Lung (tissue), 12 donors: Measurements from ENCODE around the gene E2F2. TPM values are rescaled to one million over a fixed set of nuclear protein-coding genes. Genes with fewer than 3 reads are reported as not detected.

ENCODE experiments used
- ATAC-seq: fragments of 200-7000 bp; cut with Tn5 transposase; one replicate; pipeline ENCODE4 v1.9.1; 2020; ENCODE audit warnings: moderate number of reproducible peaks; ENCODE audit not compliant: insufficient read depth, low FRiP score
- DNase-seq, 3 donors: peaks; one replicate each; pipeline ENCODE4 v3.0.0-alpha.2; 2013 to 2017
- H3K27ac ChIP-seq, 2 donors: one replicate each; pipeline ENCODE4 v1.5.1; 2013; ENCODE audit warnings: mild to moderate bottlenecking in 2 of 2, moderate library complexity in 2 of 2, control low read depth in 1 of 2, inconsistent platforms in 1 of 2, low read depth in 1 of 2, low read length in 1 of 2
- H3K27me3 ChIP-seq, 3 donors: one replicate each; pipeline ENCODE4 v1.5.1; 2013; ENCODE audit warnings: low read length in 2 of 3; ENCODE audit not compliant: control insufficient read depth in 3 of 3, insufficient read depth in 3 of 3
- H3K36me3 ChIP-seq, 4 donors: one replicate each; pipeline ENCODE4 v1.5.1; 2013; ENCODE audit warnings: low read length in 4 of 4, mild to moderate bottlenecking in 1 of 4, moderate library complexity in 1 of 4; ENCODE audit not compliant: control insufficient read depth in 4 of 4, insufficient read depth in 4 of 4
- H3K4me1 ChIP-seq, 5 donors: one replicate each; pipeline ENCODE4 v1.5.1; 2013; ENCODE audit warnings: low read length in 5 of 5, mild to moderate bottlenecking in 2 of 5, moderate library complexity in 1 of 5; ENCODE audit not compliant: control insufficient read depth in 5 of 5, insufficient read depth in 5 of 5
- H3K4me3 ChIP-seq: one replicate; pipeline ENCODE4 v1.5.1; 2013; ENCODE audit warnings: mild to moderate bottlenecking, control low read depth, moderate library complexity
- H3K9ac ChIP-seq, 2 donors: one replicate each; pipeline ENCODE4 v1.5.1; 2013; ENCODE audit warnings: low read length in 2 of 2, control low read depth in 1 of 2; ENCODE audit not compliant: insufficient read depth in 1 of 2
- H3K9me3 ChIP-seq, 4 donors: one replicate each; pipeline ENCODE4 v1.5.1; 2013; ENCODE audit warnings: low read length in 3 of 4, mild to moderate bottlenecking in 1 of 4, moderate library complexity in 1 of 4; ENCODE audit not compliant: control insufficient read depth in 4 of 4, insufficient read depth in 3 of 4
- WGBS, 2 donors: extraction: QIAGEN DNeasy Blood & Tissue Kit; methylation state at CpG; one replicate each; pipeline ENCODE4 v1.1.7; 2013; 5-methylcytosine and 5-hydroxymethylcytosine counted together
- polyA plus RNA-seq, 2 donors: library from polyadenylated mRNA; stranded (reverse); fragments of 200-250 nt; gene quantifications; one replicate each; pipeline ENCODE4 v1.2.1, GENCODE V29; 2013
- total RNA-seq, 2 donors: library from RNA; depleted of rRNA in 1 of 2; stranded (reverse); fragments of >200 nt in 1 of 2; gene quantifications; one replicate each; pipeline ENCODE4 v1.2.1, GENCODE V29; 2014 to 2021
- TF ChIP-seq, protein P1 (sequence below): IDR thresholded peaks from 2 replicates; pipeline ENCODE4 v1.5.1; 2012; ENCODE audit warnings: mild to moderate bottlenecking; ENCODE audit errors: control extremely low read depth, extremely low read depth
- donor health status: control.
- donor health status: control.
- donor health status: Bipolar disorder and iron deficiency.
- donor health status: healthy.
- donor health status: DM: yes; HTN: yes; CAD: no.

Gene E2F2
- total and polyA plus RNA-seq, 4 donors = 0.83 to 4.9 (median 1.5) TPM

GRCh38 chr1:23470282-23471070 is 60.6 kb downstream of the E2F2 start:
- peak overlapping the region; percentile 30 to 34 for H3K27ac ChIP-seq
- DNase-seq = peak in 2 of 3 donors; percentile 13 to 27
- peaks cover 0 to 2% (median 0%) of the 10 kb centered on the region in 4 donors for H3K36me3 ChIP-seq
- 68 to 74% methylated on average over 12 of the region's 12 CpGs for WGBS, 2 donors
- no peak overlapping the region for H3K4me3 ChIP-seq
- no peaks in the 10 kb centered on the region for H3K27me3 ChIP-seq
- no peak for ATAC-seq
- peaks cover 0 to 12% (median 10%) of the 10 kb centered on the region in 5 donors for H3K4me1 ChIP-seq
- no peak overlapping the region for H3K9ac ChIP-seq
- TF ChIP-seq, protein P1, sequence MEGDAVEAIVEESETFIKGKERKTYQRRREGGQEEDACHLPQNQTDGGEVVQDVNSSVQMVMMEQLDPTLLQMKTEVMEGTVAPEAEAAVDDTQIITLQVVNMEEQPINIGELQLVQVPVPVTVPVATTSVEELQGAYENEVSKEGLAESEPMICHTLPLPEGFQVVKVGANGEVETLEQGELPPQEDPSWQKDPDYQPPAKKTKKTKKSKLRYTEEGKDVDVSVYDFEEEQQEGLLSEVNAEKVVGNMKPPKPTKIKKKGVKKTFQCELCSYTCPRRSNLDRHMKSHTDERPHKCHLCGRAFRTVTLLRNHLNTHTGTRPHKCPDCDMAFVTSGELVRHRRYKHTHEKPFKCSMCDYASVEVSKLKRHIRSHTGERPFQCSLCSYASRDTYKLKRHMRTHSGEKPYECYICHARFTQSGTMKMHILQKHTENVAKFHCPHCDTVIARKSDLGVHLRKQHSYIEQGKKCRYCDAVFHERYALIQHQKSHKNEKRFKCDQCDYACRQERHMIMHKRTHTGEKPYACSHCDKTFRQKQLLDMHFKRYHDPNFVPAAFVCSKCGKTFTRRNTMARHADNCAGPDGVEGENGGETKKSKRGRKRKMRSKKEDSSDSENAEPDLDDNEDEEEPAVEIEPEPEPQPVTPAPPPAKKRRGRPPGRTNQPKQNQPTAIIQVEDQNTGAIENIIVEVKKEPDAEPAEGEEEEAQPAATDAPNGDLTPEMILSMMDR = no peak
- no peaks in the 10 kb centered on the region for H3K9me3 ChIP-seq

DNA sequence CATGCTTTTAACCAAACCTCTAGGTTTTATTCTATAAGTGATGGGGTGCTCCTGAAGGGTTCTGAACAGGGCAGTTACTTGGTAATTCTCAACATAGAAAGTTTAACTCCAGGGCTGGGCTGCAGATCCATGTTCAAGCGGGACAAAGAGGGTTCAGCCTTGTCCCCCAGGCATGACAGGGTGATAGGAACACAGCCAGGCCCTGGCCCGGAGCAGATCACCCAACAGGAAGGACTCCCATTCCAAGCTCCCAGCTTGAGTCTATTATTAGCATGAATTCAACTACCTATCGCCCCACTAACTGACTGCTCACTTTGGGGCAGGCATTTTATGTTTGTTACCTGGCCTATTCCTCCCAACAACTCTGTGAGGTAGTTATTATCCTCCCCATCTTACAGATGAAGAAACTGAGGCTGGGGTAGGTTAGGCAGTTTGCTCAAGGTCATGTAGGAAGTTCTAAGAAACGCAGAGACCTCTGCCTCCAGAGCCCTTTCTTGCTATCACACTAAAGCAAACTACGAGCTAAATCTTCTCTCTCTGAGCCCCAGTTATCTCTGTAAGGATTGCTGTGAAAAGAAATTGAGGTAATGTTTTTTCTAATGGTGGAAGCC is 61.6 kb downstream of the E2F2 start:
- DNase-seq (no peak), ATAC-seq (no peak)
- Histone ChIP-seq H3K27me3 (no peaks in the 10 kb centered on the region), H3K4me1 (peaks cover 0 to 12% (median 10%) of the 10 kb centered on the region in 5 donors), H3K36me3 (peaks cover 0 to 2% (median 0%) of the 10 kb centered on the region in 4 donors), H3K9me3 (no peaks in the 10 kb centered on the region), H3K4me3 (no peak overlapping the region), H3K9ac (no peak overlapping the region), H3K27ac (no peak overlapping the region)
- TF ChIP-seq, protein P1 = no peak
- WGBS, 2 donors = 67 to 81% methylated on average over 5 of the region's 5 CpGs

- no peak overlapping the region for H3K9ac ChIP-seq
- H3K9me3 ChIP-seq = no peaks in the 10 kb centered on the region
- 97 to 99% methylated on average over 3 of the region's 3 CpGs for WGBS, 2 donors
- H3K27me3 ChIP-seq = no peaks in the 10 kb centered on the region
- peaks cover 0 to 2% (median 0%) of the 10 kb centered on the region in 4 donors for H3K36me3 ChIP-seq
- H3K4me1 ChIP-seq = peaks cover 0 to 12% (median 10%) of the 10 kb centered on the region in 5 donors
- no peak overlapping the region for H3K27ac ChIP-seq
- DNase-seq (no peak), ATAC-seq (no peak)
- H3K4me3 ChIP-seq = no peak overlapping the region
- TF ChIP-seq, protein P1 = no peak
Observed at GRCh38 chr1:23466423-23466989, 64.5 kb downstream of the E2F2 start.
